GM21381 (cell line): ENCODE results near the gene BBOX1.
"Not testable (repeated sequence)": the region's sequence is repeated elsewhere in the genome, so short reads cannot be mapped to it uniquely, and the experiment has no call there.

Experiments used
- ATAC-seq: cut with Tn5 transposase; IDR thresholded peaks from one replicate; pipeline ENCODE4 v1.9.1; 2021; ENCODE audit warnings: mild to moderate bottlenecking, moderate library complexity; ENCODE audit not compliant: unreplicated experiment

The BBOX1 gene

DNA sequence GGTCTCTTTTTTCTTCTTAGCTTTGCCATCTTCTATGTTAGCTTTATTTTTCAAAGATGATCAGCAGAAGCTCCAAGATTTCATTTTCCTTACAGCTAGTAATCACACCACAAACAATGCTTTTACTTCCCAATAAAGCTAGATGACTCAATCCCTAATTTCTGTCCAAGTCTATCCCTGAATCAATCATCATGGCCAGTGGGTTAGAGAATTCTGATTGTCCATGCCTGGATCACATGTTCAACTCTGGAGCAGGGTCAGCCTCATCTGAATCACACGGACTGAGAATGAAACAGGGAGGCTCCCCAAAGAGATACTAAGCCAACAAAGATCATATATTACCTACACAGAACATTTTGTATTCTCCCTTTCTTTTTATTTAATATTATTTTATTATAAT is 79.6 kb downstream of the BBOX1 start:
- no peak for ATAC-seq

DNA sequence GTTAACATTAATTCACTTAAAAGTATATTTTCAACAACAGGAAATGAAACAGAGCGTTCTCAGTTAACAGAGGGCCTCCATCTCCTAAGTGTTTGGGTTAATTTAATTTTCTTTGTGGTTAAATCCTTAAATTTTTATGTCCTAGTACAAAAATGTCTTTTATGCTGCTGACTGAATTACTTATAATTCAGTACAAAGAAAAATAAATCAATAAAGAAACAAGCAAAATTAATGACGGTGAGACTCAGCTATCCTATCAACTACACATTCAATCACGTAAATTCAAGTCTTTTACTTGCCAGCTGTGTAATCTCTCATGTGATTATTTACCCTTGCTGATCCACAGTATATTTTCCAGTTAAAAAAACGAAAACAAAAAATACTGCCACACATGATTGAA is 81.4 kb downstream of the BBOX1 start:
- ATAC-seq, result no peak

- ATAC-seq, result no peak
Observed at GRCh38 chr11:27124514-27125264, 84.1 kb downstream of the BBOX1 start.

- ATAC-seq, result no peak
Observed at GRCh38 chr11:27129686-27130085, 89.1 kb downstream of the BBOX1 start.

DNA sequence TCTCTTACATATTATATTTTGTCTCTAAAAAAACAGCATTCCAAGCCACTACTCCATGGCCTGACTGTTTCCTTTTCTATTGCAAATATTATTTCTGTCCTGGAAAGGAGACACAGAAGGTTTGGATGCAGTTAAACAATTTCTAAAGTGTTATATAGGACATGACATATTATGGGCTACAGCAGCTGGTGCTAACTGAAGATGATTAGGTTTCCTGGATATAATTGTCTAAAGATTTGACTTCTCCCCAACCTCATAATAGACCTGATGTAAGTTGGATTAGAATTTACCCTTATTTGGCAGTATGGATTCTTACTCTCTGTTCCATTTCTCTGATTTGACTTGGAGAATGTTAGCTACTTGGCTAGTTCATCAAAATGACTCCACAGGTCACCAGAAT is 90.2 kb downstream of the BBOX1 start:
- ATAC-seq, result no peak

GRCh38 chr11:27135924-27136329 is 95.3 kb downstream of the BBOX1 start:
- ATAC-seq, result not testable (repeated sequence)

GRCh38 chr11:27138716-27139115 is 98.1 kb downstream of the BBOX1 start:
- no peak for ATAC-seq

DNA sequence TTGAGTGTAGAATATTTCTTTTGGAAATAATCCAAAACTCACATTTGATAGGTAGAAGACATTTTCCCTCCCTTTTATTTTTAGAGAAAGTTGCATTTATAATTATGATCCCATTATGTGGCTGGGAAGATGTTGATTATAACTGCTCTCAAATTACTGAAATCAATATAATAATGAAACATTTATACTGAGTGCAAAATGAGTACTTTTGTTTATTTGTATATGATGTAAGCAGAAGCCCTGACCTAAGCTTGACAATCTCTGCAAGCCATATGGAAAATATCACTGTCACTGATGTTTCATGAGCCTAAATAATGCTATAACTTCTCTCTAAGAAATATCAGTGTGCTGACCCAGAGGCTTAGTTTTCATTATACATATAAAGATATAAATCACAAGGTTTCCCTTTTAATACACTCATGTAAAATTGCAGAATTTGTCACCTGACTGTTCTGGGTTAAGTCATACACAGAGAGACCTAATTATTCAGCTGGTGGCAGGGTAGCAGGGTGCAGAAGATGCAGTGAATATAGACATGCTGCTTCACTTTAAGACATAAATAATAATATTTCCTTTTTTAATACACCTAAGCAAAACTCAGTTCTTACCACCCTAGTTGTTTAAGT is 99.2 kb downstream of the BBOX1 start:
- no peak for ATAC-seq

- no peak for ATAC-seq
Observed at GRCh38 chr11:27141576-27141975, 101.0 kb downstream of the BBOX1 start.

DNA sequence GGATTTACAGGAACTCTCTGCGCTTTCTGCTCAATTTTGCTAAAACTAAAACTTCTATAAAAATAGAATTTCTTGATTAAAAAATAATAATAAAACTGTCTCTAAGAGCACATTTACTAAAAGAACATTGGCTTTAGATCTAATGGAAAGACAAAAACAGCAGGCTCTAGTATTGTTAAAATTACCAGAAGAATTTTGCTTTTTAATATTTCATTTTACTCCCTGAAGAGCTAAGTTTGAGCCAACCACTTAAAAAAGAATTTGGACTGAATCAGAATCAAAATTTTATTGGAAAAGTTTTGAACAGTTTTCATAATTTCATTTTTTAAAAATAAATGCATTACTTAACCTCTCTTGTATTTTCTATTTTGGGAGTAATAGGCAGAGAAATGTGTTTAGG is 107.3 kb downstream of the BBOX1 start:
- no peak for ATAC-seq

DNA sequence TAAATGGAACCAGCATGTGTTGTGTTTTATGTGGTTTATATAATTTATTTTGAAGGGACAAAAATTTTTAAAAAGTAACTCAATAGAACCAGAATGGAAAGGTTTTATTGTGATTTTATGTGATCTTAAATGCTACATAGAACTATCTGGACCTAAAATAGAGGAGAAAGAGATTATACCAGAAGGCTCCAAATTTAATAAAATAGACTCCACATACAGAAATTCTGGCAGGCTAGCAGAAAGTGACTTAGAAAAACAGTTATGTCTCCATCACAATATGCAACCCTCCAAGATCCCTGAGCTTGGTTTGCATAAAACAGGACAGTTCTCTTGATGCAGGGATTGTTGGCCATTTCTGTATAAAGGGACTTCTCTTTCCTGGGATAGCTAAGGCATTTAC is 107.9 kb downstream of the BBOX1 start:
- no peak for ATAC-seq

DNA sequence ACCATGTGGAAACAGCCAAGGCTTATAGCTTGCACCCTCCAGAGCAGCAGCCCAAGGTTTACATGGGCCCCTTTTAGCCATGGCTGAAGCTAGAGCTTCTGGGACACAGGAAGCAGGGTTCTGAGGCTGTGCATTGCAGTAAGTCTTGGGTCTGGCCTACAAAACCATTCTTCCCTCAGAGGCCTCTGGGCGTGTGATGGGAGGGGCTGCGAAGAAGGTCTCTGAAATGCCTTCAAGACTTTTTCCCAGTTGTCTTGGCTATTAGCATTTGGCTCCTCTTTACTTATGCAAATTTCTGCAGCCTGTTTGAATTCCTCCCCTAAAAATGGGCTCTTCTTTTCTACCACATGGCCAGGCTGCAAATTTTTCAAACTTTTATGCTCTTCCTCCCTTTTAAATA is 109.5 kb downstream of the BBOX1 start:
- ATAC-seq, result no peak

DNA sequence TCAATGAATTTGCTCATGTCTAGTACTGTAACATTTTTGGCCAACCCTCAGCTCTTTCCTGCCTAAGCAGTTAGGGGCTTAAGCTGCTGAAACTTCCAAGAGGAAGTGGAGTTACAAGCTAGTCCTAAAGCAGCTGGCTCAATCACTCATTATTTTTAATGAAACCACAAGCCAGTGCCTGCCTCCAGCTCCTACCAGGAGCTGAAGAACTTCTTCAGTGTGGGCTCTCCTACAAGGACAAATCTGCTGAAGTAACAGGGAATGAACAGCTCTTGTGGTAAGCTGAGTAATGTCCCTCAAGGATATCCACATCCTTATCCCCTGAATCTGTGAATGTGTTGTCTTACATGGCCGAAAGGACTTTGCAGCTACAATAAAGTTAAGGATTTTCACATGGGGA is 112.5 kb downstream of the BBOX1 start:
- no peak for ATAC-seq

DNA sequence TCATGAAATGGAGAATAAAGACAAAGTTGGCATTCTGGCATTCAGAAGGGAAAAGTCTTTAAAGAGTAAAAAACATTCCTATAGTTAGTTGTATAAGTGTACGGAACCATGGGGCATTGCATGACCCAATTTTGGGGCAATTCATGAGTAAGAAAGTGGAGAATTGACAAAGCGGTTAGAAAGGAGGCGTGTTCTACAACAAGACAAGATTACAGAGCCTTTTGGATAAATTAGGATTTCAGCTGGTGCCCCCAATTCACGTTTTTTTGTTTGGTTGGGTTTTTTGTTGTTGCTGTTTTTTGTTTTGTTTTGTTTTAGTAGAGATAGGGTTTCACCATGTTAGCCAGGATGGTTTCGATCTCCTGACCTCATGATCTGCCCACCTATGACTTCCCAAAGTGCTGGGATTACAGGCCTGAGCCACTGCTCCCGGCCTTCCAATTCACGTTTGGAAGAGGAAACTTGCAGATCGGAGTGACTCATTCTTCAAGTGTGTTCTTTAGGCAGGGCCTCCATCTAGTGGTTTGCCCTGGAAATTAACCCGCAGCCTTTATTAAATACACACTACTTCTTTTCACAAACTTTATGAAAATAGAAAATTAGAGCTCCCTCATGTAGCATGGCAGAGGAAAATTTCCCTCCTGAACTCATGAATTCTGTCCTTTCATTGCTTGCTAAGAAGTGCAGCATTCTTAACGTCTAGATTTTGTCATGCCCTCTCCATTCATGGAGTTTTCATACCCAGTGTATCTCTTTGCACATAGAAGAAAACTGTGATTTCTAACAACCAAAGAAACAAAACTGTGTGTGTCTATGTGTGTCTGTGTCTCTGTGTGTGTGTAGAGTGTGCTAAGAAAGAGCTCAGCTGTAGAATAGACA is 118.1 kb downstream of the BBOX1 start:
- no peak for ATAC-seq

- ATAC-seq, result no peak
Observed at GRCh38 chr11:27159335-27159679, 118.7 kb downstream of the BBOX1 start.

DNA sequence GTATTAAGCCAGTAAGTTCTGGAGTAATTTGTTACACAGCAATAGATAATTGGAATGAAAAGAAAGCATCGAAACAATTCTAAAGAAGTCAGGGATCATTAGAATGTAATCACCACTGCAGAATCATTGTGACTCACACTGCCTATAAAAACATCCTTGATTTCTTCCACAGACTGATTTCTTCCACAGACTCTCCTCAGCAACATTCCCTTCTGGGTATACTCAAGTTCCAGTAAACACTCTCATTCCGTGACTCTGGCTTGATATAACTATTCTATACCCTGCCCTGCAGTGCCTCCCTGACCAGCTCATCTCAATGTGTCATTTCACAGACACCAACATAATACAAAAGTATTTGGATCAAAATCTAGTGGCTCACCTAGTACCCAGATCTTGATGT is 120.5 kb downstream of the BBOX1 start:
- ATAC-seq, result no peak

DNA sequence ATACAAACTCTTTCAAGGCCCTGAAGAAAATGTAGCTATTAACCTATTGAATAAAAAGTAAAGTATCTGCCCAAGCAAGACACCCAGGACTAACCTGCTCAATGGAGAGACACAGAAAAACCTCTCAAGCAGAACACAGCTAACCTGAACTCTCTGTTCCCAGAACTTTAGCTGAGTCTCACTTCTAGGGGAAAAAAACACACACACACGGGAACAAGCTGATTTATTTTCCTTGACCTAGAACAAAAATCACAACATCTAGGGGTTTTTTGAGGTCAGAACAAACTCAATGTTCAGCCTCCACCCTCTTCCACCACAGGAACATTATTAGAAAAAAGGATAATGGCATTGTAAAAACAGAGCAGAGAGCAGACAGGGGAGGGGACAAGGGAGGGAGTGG is 121.6 kb downstream of the BBOX1 start:
- ATAC-seq, result no peak

DNA sequence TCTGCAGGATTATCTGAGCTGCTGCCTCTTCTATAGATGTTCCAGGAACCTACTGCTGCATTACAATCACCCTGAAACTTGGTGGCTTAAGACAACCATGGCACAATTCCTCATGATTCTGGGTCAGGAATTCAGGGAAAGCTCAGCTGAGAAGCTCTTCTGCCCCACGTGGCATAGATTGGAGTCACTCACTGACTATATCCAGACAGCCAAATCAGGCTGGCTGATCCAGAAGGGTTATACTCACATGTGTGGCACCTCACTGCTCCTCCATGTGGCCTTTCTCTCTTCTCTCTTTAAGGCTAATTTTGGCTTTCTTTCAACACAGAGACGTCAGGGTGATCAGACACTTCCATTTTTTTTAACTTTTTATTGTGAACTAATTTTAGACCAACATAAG is 125.5 kb downstream of the BBOX1 start:
- ATAC-seq, result no peak

- ATAC-seq, result no peak
Observed at GRCh38 chr11:27171376-27171958, 130.9 kb downstream of the BBOX1 start.

GRCh38 chr11:27173545-27173944 is 132.9 kb downstream of the BBOX1 start:
- no peak for ATAC-seq

DNA sequence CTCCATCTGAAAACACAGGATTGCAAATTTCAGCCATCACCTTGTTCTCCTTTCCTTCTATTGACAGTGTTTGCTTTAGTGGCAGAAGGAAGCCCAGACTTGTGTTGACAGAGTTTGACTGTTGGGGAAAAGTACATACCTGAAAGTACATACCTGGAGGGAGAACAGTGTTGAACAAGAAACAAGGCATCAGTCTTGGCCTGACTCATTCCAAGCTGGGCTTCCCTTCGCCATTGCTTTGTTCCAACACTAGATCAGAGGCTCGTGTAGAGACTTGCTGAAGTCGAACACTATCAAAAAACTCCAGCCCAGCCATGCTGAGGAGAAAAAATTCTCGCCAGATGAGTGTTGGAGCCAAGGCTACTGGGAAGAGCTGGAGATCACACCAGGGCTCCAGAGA is 133.4 kb downstream of the BBOX1 start:
- ATAC-seq, result no peak
